Muscle of leg (tissue), 11 donors: ENCODE measurements around the gene PEX12. TPM values are rescaled to one million over a fixed set of nuclear protein-coding genes. Genes with fewer than 3 reads are reported as not detected.

ENCODE experiments used
- DNase-seq: peaks from one replicate; pipeline ENCODE4 v3.0.0; 2013
- H3K27ac ChIP-seq: one replicate; pipeline ENCODE4 v1.5.1; 2013; ENCODE audit warnings: mild to moderate bottlenecking, low read length, control low read depth
- H3K27me3 ChIP-seq: one replicate; pipeline ENCODE4 v1.6.1; 2013; ENCODE audit warnings: low read length; ENCODE audit not compliant: control insufficient read depth, insufficient read depth
- H3K36me3 ChIP-seq: one replicate; pipeline ENCODE4 v1.6.1; 2013; ENCODE audit warnings: low read length; ENCODE audit not compliant: control insufficient read depth, insufficient read depth
- H3K4me1 ChIP-seq: one replicate; pipeline ENCODE4 v1.6.1; 2013; ENCODE audit warnings: low read length; ENCODE audit not compliant: control insufficient read depth, insufficient read depth
- H3K4me3 ChIP-seq: one replicate; pipeline ENCODE4 v1.5.1; 2013; ENCODE audit warnings: low read length, control low read depth
- H3K9me3 ChIP-seq: replicated peaks from 2 replicates; pipeline ENCODE4 v1.6.1; 2013; ENCODE audit warnings: low read depth, low read length; ENCODE audit not compliant: control insufficient read depth
- WGBS: methylation state at CpG from one replicate; pipeline ENCODE4 v1.1.5; 2013; ENCODE audit warnings: missing lambda C conversion rate; ENCODE audit not compliant: insufficient coverage; 5-methylcytosine and 5-hydroxymethylcytosine counted together
- polyA plus RNA-seq, 8 donors: library from polyadenylated mRNA; unstranded; fragments of 120-200 nt; gene quantifications; one replicate each; pipeline versions ENCODE4 v1.2.1 to v1.2.3, GENCODE V29; 2013; ENCODE audit warnings: inconsistent platforms in 1 of 8, low replicate concordance in 1 of 8; ENCODE audit not compliant: insufficient read length in 8 of 8, insufficient read depth in 1 of 8
- total RNA-seq: library from RNA; stranded (reverse); fragments of 120-200 nt; gene quantifications from one replicate; pipeline ENCODE4 v1.2.4, GENCODE V29; 2013

The PEX12 gene
- total and polyA plus RNA-seq, 9 donors = 6.1 to 9.1 (median 7.5) TPM

DNA sequence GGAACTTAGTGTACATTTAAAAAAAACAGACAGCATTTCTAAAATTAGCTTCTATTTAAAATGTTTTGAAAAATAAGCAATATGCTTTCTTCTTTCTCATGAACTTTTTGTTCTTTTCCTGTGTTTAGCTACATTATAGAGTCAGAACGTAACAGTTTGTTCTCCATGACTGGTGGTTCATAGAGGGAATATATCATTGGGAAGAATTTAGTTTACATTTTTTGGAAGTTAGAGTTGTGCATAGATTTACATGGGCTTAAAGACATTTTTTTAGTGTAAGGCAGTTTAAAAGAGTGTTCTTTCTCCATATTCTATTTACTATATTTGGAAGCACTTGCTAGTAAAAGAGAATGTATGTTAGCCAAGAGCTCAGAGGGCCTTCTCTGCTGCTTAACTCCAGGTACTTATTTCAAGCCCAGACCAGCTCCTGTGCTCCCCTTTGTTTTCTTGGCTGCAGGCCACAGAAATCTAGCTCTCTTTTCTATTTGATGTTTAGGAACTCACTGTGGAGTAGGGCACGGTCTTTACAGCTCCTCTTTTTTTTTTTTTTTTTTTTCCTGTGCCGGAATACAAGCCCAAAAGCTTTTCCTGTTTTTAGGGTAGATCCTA is 29.0 kb upstream of the PEX12 start:
- H3K9me3 ChIP-seq = no peaks in the 10 kb centered on the region
- H3K4me3 ChIP-seq = no peak overlapping the region
- no peaks in the 10 kb centered on the region for H3K27me3 ChIP-seq
- no peak for DNase-seq
- WGBS = no CpG with 5 or more reads among the region's 3 CpGs
- no peaks in the 10 kb centered on the region for H3K4me1 ChIP-seq
- no peak overlapping the region for H3K27ac ChIP-seq
- peaks cover 36% of the 10 kb centered on the region for H3K36me3 ChIP-seq

- Histone ChIP-seq H3K27ac (no peak overlapping the region), H3K4me1 (no peaks in the 10 kb centered on the region), H3K36me3 (peaks cover 33% of the 10 kb centered on the region), H3K27me3 (no peaks in the 10 kb centered on the region), H3K4me3 (no peak overlapping the region), H3K9me3 (no peaks in the 10 kb centered on the region)
- WGBS = no CpG with 5 or more reads among the region's 2 CpGs
- no peak for DNase-seq
Observed at GRCh38 chr17:35605678-35606077, 27.3 kb upstream of the PEX12 start.

GRCh38 chr17:35603674-35604073 is 25.3 kb upstream of the PEX12 start:
- no peaks in the 10 kb centered on the region for H3K27me3 ChIP-seq
- peaks cover 30% of the 10 kb centered on the region for H3K36me3 ChIP-seq
- 86% methylated on average over 4 of the region's 7 CpGs for WGBS
- H3K9me3 ChIP-seq = no peaks in the 10 kb centered on the region
- DNase-seq = no peak
- no peak overlapping the region for H3K27ac ChIP-seq
- H3K4me1 ChIP-seq = no peaks in the 10 kb centered on the region
- H3K4me3 ChIP-seq = no peak overlapping the region

GRCh38 chr17:35597604-35598003 is 19.2 kb upstream of the PEX12 start:
- H3K27ac ChIP-seq = no peak overlapping the region
- no peaks in the 10 kb centered on the region for H3K9me3 ChIP-seq
- no peak overlapping the region for H3K4me3 ChIP-seq
- no CpG with 5 or more reads among the region's 5 CpGs for WGBS
- no peaks in the 10 kb centered on the region for H3K4me1 ChIP-seq
- no peak for DNase-seq
- peaks cover 39% of the 10 kb centered on the region for H3K36me3 ChIP-seq
- H3K27me3 ChIP-seq = no peaks in the 10 kb centered on the region

GRCh38 chr17:35596530-35597233 is 18.3 kb upstream of the PEX12 start:
- no peak for DNase-seq
- 83% methylated on average over 49 of the region's 54 CpGs for WGBS
- Histone ChIP-seq H3K9me3 (no peaks in the 10 kb centered on the region), H3K27ac (no peak overlapping the region), H3K4me3 (no peak overlapping the region), H3K36me3 (peaks cover 39% of the 10 kb centered on the region), H3K4me1 (no peaks in the 10 kb centered on the region), H3K27me3 (no peaks in the 10 kb centered on the region)

- WGBS = no CpG with 5 or more reads among the region's 4 CpGs
- Histone ChIP-seq H3K4me1 (no peaks in the 10 kb centered on the region), H3K27me3 (no peaks in the 10 kb centered on the region), H3K9me3 (no peaks in the 10 kb centered on the region), H3K4me3 (no peak overlapping the region), H3K36me3 (peaks cover 39% of the 10 kb centered on the region), H3K27ac (no peak overlapping the region)
- no peak for DNase-seq
Observed at GRCh38 chr17:35596072-35596471, 17.7 kb upstream of the PEX12 start.

DNA sequence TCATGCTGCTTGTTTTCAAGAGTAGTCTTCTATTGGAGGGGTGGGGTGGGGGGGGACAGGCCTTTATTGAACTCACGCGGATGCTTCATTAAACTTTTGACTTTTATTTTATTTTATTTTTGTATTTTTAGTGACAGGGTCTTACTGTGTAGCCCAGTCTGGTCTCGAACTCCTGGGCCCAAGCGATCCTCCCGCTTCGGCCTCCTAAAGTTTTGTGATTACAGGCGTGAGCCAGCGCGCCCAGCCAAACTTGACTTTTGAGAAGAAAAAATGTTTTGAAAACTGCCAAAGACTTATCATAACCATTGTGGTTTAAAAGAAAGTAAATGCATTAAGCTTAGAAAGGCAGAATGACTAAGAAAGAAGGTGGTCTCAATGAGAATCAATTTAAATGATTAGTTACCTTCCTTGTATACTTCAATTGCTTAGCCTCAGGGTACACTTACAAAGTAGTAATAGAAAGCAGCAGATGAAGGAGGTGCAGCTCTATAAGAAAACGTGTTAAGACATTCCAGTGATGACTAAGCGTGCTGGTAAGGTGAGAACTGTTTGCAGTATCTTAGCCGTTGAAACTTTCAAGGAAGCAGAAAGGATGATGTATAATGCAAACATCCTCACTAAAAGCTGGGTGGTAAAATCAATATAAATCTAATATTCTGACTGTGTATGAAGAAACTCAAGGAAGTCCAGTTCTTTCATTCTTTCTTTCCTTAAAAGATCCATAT is 10.0 kb upstream of the PEX12 start:
- no peak for DNase-seq
- no peaks in the 10 kb centered on the region for H3K9me3 ChIP-seq
- no peaks in the 10 kb centered on the region for H3K27me3 ChIP-seq
- H3K4me1 ChIP-seq = peaks cover 5% of the 10 kb centered on the region
- no peaks in the 10 kb centered on the region for H3K36me3 ChIP-seq
- no CpG with 5 or more reads among the region's 12 CpGs for WGBS
- no peak overlapping the region for H3K27ac ChIP-seq
- H3K4me3 ChIP-seq = peak overlapping the region; percentile 88

GRCh38 chr17:35587074-35587961 is 8.9 kb upstream of the PEX12 start, which contains the start of gene AP2B1:
AP2B1 (plus strand) TSS chr17:35587322; CDS start chr17:35594031, 6,709 bp downstream.
- peak; percentile 98 for DNase-seq

DNA sequence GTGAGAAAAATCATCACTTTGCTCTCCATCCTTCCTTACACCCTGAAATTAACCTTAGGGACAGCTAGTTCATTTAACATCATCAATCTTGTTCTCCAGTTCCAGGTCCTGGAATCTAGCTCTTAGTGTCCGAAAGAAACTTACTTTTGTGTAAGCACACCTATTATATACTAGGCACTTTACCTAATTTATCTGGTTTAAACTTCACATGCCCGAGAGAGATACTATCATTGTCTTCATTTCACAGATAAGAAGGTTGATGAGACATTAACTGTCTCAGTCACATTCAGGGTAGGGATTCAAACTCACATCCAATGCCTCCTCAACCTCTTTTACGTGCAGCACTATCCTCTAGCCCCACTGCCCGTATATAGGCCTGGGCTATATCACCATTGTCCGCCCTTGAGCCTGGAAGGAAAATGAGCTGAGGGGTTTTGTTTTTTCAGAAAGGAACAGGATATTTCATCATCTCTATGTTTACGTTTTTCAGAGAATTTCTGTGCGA is 8.2 kb upstream of the PEX12 start:
- WGBS = 0% methylated on average over 2 of the region's 7 CpGs

More at GRCh38 chr17:35587074-35587961, 8.9 kb upstream of the PEX12 start, which contains the start of gene AP2B1:
- WGBS = under 1% methylated on average over 32 of the region's 50 CpGs
- Histone ChIP-seq H3K27me3 (no peaks in the 10 kb centered on the region), H3K27ac (peak within 1 kb of the TSS; percentile 97), H3K4me3 (peak within 1 kb of the TSS; percentile 88), H3K9me3 (no peaks in the 10 kb centered on the region), H3K36me3 (no peaks in the 10 kb centered on the region), H3K4me1 (peaks cover 5% of the 10 kb centered on the region)

More for the DNA sequence above, 8.2 kb upstream of the PEX12 start:
- no peaks in the 10 kb centered on the region for H3K36me3 ChIP-seq
- H3K4me3 ChIP-seq = peak overlapping the region; percentile 88
- DNase-seq = no peak
- H3K4me1 ChIP-seq = peaks cover 5% of the 10 kb centered on the region
- no peaks in the 10 kb centered on the region for H3K9me3 ChIP-seq
- no peaks in the 10 kb centered on the region for H3K27me3 ChIP-seq
- H3K27ac ChIP-seq = peak overlapping the region; percentile 97
